IPS-NIHi7 (cell line): Measurements from ENCODE around the gene SLAIN2.
"Not testable (repeated sequence)": the region's sequence is repeated elsewhere in the genome, so short reads cannot be mapped to it uniquely, and the experiment has no call there.

ENCODE experiments used
- DNase-seq: peaks from one replicate; pipeline ENCODE4 v3.0.0; 2012; ENCODE audit warnings: mixed read lengths; ENCODE audit errors: extremely low spot score

SLAIN2 gene

DNA sequence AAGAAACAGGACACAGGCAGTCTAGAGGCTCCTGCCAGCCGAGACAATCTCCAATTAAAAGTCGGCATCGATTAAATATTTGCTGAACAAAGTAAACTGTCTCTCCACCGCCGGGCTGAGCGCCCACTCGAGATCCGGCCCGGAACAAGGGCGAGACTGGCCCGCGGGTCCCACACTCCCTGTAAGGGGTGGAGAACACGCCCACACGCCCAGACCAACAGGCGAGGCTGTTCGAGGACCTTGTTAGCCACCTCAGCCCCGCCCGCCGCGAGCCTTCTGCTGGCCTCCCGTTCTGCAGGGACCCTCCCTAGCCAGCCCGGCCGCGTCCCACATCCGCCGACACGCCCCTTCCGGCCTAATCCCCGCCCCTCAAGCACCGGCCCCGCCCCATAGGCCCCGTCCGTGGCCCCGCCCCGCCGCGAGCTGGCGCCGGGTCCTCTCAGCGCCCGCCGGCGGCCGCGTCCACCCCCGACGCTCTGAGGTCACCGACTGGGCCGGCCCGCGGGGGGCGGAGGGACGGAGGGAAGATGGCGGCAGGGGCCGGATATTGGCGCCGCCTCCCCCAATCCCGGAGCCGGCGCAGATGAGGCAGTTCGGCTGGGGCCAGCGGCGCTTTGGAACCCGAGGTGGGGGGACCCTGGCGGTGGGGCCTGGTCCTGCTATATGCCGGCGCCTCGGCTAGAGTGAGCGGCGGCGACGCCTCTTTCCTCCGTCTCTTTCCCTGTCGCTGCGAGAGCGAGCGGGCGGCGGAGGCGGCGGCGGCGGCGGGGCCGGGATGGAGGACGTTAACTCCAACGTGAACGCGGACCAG, at the start of gene SLAIN2:
SLAIN2 (plus strand) TSS at position 565 of the 811 bp plus-strand sequence; CDS start at position 776, 211 bp downstream.
- DNase-seq, result peak; percentile 98

DNA sequence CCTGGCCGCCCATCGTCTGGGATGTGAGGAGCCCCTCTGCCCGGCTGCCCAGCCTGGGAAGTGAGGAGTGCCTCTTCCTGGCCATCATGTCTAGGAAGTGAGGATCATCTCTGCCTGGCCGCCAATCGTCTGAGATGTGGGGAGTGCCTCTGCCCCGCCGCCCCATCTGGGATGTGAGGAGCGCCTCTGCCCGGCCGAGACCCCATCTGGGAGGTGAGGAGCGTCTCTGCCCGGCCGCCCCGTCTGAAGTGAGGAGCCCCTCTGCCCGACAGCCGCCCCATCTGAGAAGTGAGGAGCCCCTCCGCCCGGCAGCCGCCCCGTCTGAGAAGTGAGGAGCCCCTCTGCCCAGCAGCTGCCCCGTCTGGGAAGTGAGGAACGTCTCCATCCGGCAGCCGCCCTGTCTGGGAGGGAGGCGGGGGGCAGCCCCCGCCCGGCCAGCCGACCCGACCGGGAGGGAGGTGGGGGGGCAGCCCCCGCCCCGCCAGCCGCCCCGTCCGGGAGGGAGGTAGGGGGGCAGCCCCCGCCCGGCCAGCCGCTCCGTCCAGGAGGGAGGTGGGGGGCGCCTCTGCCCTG, 49.0 kb upstream of the SLAIN2 start:
- not testable (repeated sequence) for DNase-seq

DNA sequence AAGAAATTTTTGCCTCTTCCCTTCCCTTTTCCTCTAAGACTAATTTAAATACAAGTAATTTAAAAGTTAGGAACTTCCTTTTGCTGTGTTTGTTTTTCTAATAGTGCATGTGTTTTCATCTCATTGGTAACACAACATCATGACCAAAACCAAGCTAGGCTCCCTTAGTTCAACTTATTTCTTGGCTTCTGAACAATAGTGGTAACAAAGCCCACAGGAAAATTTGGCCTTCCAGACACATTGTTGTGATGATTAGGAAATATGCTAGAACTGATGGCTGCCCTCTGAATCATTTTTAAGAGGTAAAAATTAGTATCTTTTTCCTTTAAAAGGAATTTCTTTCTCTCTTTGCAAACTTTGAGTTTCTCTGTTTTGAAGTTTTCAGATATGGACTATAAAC, 46.2 kb upstream of the SLAIN2 start:
- DNase-seq, result no peak

DNA sequence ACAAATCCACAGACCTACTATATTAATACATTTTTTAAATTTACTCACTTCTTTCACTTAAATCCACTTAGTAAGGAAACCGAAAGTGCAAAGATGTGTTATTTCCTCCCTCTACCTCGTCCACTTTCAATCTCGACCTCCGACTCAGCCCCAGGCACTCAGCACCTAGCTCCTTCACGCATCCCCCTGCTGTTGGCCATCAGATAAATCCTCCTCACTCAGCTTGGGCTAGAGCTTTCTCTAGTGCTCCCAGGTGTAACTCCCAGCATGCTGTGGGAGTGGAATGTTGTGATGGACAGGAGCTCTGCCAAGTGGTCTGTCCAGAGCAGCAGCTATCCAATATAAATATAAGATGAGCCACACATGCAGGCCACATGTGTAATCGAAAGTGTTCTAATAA, 45.0 kb upstream of the SLAIN2 start:
- DNase-seq, result peak; percentile 19

DNA sequence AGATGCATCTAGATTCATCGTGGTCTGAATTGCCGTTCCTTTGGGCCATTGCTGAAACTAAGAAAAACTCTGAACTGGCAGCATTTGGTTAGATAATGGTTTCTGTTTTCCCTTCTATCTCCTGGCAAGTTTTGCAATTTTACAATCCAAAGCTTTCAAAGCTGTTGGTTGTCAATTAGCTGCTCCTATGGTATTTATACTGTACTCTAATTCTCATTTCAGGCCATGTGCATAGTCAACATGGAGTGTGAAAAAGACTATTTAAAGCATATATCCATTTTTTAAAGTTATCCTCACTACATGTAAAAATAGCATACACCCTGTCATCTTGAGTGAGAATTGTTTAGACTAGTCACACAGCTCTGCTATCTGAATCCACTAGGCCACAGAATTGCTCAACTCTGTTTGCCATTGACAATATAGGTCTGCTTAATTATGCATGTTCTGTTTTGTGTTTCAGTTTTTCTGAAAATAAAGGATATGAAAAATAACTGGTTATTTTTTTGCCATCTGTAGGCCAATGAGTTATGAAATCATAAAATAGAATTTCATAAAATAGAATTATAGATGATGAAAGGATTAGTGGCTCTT, 44.0 kb upstream of the SLAIN2 start:
- no peak for DNase-seq

DNA sequence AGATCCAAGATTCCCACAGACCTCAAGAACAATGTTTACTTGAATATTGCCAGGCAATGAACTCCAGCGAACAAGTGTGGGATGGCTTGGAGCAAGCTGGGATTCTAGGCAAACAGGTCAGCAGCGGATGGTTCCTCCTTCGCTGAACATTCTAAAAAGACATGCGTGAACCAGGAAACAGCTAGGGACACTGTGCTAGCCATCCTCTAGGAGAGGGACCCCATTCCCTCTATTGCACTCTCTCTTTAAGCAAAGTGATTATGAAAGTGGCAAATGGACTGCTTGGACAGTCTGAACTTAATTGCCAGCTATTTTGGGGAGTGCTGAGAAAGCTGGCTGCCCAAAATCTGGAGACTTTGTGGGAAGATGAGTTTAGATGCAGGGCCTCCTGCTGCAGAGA, 41.8 kb upstream of the SLAIN2 start:
- no peak for DNase-seq

DNA sequence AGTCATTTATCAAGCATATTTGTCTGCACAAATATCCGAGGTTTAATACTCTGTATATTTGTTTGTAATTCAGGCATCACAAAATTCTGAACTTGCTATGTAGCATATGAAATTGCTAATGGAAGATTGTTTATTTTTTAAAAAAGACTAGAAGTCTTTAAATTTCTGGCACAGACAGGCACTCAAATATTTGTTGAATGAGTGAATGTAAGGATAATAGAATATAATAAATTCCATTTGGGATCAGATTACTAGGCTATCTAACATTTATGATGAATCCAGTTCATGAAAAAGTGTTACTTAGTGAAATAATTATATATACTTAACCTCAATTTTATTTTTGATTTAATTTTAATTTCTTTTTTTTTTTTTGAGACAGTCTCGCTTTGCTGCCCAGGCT, 41.3 kb upstream of the SLAIN2 start:
- DNase-seq, result no peak

DNA sequence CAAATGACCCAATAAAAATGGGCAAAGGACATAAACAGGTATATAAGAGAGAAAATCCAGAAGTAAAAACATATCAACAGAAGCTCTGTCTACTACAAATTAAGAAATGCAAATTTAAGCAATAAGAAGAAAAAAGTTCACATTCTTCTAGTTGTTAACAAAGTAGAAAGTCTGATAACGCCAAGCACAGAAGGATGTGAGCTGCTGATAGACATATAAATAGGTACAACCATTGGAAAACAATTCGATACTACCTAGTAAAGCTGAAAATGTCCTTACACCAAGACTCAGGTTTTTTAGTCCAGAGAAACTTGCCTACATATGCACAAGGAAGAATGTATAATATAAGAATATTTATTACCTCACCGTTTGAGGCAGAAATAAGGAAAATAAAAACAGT, 35.8 kb upstream of the SLAIN2 start:
- DNase-seq, result no peak

DNA sequence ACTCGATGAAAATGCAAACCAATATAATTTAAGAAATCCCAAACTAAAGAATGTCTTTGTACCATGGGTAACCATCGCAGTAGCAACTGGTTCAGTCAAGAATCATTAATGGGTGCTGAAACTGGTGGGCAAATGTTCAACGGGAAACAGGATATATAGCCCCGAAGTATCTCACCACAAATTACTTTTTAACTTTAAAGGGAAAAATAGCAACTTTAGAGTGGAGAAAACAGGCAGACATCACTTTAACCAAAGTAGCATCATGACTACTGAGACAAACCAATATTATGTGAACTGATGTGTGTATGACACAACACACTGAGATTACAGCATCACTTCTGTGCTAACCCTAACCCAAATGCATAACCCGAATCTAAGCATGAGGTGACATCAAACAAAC, 33.8 kb upstream of the SLAIN2 start:
- no peak for DNase-seq

DNA sequence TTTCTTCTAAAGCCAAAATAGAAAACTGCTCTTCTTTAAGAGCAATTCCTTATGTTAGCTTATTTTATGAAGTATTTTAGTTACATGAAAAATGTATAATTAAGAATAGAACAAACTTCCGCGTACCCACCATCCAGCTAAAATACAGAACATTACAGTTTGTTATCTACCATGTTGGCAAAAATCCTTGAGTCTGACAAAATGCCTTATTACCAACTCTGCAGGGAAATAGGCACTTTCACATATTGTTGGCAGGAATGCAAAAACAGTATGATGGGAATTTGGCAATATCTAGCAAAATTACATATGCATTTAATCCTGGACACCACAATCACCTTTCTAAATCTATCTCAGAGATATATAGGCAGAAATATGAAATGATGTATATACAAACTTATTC, 32.4 kb upstream of the SLAIN2 start:
- no peak for DNase-seq

DNA sequence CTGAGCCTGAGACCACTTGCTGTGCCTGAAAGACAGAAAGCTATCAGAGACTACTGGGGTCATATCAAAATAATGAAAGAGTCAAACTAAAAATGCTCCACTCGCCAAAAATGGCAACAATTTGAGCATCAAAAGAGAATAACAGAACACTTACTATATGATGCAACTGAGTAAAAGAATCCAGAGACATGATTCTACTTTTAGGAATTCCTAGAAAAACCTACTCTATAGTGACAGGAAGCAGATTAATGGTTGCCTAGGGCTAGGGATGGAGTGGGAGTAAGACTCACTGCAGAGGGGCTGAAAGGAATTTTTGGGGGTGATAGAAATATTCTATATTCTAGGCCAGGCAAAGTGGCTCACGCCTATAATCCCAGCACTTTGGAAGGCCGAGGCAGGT, 29.4 kb upstream of the SLAIN2 start:
- DNase-seq, result no peak

DNA sequence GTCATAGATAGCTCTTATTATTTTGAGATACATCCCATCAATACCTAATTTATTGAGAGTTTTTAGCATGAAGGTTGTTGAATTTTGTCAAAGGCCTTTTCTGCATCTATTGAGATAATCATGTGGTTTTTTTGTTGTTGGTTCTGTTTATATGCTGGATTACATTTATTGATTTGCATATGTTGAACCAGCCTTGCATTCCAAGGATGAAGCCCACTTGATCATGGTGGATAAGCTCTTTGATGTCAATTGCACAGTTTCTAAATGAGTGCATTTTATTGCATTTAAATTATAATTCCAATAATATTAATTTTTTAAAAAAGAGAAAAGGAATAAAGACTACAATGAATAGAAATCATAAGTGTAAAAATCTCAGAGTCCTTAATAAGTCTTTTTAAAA, 26.6 kb upstream of the SLAIN2 start:
- DNase-seq, result not testable (repeated sequence)

DNA sequence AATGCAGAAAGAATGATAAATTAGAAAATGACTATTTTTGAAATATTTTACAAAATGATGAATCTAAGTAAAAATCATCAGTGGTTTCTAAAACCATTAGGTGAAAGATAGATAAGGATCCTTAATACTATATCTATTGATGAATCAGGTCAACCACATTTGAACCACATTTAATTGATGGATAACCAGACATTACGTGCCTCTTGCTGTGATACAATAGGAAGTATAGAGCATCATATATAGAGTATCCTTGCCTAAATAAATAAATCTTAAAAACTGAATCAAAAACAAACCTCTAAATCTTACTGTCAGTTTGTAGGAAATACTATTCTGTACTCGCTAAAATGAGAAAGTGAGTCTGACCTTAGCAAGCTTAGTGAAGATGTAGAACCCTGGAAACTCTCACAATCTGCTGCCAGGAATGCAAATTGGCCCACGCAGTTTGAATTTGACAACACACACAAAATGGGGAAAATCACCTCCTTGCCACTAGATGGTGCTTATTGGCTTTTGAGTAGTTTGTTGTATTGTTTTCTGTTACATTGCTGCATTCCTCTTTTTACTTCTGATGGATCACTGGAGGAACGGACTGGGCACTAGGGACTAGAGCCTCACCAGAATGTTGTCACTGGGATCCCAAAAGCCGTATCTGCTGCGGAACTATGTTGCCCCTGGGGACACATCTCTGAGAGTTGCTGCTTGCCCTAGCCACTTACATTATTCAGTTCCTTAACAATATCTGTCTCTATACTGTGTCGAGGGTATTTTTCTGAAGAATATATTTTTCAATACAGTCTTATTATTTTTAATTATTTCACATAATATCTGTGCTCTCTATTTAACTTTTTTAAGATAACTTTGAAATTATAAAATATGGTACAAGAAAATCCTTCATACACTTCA, 25.4 kb upstream of the SLAIN2 start:
- peak; percentile 69 for DNase-seq

DNA sequence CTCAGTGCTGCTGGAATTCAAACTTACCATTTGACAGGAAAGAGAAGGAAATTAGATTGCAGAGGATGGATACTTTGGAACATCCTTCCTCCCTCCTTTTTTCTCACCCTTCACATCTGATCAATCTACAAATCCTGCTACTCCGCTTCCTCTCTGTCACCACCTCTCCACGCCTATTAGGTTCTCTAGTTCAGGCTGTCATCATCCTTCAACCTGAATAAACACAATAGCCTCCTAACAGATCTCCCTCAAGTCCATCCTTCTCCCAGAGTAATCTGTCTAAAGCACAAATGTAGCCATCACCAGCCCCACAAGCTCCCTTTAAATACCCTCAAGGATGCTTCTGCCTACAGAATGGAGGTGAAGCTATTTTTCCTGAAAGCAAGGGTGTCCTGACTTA, 20.0 kb upstream of the SLAIN2 start:
- no peak for DNase-seq

DNA sequence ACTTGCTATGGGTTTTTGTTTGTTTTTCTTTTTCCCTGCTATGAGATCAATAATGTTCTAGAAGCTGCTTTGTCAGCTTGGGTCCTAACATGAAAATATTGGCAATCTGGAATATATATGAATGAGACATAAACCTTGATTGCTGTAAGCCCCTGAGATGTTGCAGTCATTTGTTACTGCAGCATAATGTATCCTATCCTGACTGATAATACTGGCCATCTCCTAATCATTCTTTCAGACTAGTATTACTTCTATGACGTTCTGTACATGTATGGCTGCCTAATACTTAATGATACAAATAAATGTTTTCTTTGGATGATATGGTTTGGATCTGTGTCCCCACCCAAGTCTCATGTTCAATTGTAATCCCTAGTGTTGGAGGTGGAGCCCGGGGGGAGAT, 19.3 kb upstream of the SLAIN2 start:
- DNase-seq, result no peak

DNA sequence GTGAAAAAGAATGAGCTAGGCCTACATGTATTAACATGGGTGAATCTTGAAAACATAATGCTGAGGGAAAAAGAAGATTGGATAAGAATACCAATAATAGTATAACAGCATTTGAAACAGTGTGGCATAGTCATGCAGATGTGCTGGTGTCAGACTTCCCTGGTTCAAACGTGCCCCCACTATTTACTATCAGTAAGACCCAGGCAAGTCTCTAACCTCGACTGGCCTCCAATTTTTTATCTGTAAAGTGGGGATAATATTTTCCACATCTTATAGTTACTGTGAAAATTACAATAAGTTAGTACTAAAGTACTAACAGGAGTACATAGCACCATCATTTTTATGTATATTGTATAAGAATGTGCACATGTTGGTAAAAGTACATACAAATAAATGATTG, 17.0 kb upstream of the SLAIN2 start:
- DNase-seq, result no peak

DNA sequence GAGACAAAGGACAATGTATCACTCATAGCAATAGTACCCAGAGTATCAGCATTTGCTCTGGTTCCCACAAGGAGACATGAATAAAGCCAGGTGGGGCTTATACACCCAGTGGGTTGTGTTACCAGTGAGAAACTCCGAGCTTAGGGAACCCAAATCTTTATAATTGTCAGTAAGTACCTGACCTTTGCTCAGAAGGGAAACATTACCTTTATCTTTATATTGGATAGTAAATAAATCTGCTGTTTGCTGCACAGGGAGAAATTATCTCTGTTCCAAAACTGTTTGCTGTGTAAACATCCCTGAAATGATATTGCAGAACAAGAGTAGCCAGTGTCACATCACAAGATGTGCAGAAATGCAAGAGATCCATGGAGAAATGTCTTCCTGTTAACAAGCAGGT, 12.1 kb upstream of the SLAIN2 start:
- no peak for DNase-seq

DNA sequence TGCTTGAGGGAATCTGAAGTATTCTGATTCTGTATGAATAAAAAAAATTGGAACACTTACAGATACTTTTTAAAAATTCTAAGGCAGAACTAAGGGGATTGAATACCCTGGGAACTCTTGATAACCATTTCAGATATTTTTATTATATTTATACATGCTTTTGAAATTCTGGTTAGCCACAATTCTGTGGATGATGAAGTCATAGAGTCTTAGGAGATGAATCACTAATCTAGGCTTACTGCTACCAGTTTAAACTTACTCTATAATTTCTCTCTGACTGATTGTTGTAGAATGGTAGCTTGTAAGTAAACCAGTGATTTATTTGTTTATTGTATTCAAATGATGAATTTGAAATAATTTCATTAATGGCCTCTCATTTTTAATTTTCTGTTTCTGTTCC, 11.4 kb upstream of the SLAIN2 start:
- no peak for DNase-seq

DNA sequence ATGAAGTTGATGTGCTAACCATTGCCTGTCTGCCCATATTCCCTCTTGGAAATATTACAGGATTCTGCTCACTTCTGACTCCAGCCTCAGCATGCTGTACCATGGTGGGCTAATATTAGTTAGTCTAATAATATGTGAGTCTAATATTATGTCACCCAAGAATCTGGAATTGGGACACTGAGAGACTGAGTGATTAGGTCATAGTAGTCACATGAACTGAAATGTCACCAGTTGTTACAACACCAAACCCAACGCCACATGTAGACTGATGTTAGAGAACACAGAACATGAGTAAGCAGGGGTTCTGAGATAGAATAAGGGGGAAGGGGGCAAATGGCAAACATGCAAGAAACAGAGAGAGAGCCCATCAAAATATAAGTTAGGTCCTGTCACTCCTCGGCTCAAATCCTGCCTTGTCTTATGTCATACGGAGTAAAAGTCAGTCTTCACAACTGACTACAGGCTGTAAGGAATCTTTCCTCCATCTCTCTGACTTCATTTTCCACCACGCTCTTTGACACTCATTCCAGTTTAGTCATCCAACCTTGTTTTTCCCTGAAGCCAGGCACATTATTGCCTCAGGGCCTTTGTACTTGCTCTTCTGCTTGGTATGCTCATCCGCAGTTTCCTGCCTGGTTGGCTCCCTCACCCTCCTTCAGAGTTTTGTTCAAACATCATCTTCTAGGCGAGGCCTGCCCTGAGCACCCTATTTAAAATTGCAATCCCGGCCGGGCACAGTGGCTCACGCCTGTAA, 9.6 kb upstream of the SLAIN2 start:
- no peak for DNase-seq

DNA sequence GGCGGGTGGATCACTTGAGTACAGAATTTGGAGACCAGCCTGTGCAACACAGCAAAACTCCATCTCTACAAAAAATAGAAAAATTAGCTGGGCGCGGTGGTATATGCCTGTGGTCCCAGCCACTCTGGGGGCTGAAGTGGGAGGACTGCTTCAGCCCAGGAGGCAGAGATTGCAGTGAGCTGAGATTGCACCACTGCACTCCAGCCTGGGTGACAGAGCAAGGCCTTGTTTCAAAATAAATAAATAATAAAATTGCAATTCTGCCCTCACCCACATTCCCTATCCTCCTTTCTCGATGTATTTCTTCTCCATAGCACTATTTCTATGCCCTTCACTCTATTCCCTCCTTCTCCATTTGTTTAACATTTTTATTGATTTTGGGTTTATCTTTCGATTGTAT, 8.7 kb upstream of the SLAIN2 start:
- DNase-seq, result no peak

DNA sequence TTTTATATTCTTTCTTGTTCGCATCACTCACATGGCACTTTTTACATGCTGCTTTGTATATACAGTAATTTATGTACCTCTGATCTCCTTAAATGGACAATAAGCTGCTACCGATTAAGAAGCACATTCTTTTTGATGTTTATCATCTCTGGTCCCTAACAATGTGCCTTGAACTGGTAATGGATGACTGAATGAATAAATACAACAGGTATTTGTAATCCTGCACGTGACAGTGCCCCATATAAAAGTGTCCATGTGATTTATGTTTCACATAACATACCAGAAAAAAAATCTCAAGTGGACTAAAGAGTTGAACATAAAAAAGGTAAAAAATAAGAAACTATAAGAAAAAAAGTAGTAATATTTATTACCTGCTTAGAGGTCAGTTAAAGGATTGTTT, 7.7 kb upstream of the SLAIN2 start:
- no peak for DNase-seq

DNA sequence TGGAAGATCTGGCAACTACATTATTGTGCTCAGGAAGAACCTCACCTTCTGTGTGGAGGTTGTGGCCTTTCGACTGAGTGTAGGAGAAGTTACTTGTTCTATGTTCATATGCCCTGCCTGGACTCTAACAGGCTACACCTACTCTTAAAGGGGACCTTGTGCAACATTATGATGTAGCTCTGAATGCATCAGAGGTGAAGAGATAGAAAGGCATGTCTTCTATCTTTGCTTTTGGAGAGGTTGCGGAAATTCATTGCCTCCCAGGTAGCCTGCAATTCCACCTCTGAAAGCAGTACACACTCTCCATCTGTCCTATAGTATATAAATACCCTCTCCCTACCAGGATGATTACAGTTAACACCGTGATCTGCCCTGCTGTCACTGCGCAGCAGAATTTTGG, 7.1 kb upstream of the SLAIN2 start:
- DNase-seq, result no peak
